B cell (primary cell): ENCODE data around the gene EIF3J. TPM values are rescaled to one million over a fixed set of nuclear protein-coding genes. Genes with fewer than 3 reads are reported as not detected.

ENCODE experiments used
- ATAC-seq: fragments of 200-7000 bp; cut with Tn5 transposase; one replicate; pipeline ENCODE4 v1.10.0; 2021; ENCODE audit warnings: low read depth, mild to moderate bottlenecking, moderate number of reproducible peaks, moderate library complexity
- CTCF ChIA-PET: fragments of 350-600 bp; sonication (Branson Sonifier 250); formaldehyde crosslinking; loops from one replicate; lab custom pipeline; 2021; ENCODE audit warnings: antibody characterized with exemption, inconsistent platforms; lab: Charles Lee
- POLR2A ChIA-PET: fragments of 350-600 bp; sonication (Branson Sonifier 250); formaldehyde crosslinking; loops from one replicate; lab custom pipeline; 2021; ENCODE audit warnings: antibody characterized with exemption; lab: Charles Lee
- DNase-seq: peaks from one replicate; pipeline ENCODE4 v3.0.0; 2013
- H2AFZ ChIP-seq: 2 replicates; pipeline ENCODE4 v1.6.1; 2012; ENCODE audit warnings: mild to moderate bottlenecking, low read depth, low read length; ENCODE audit not compliant: insufficient read depth, poor library complexity, severe bottlenecking
- H3K27ac ChIP-seq, 2 donors: 1 replicate in 1 of 2; 2 replicates in 1 of 2; pipeline ENCODE4 v1.5.1; 2012 to 2013; ENCODE audit warnings: low read length in 2 of 2, mild to moderate bottlenecking in 2 of 2, moderate library complexity in 1 of 2
- H3K27me3 ChIP-seq, 4 experiments: fragments of 200-600 bp in 1 of 4; sonication (generic) in 1 of 4; replicated peaks in 1 of 4; 1 replicate in 2 of 4; 2 replicates in 2 of 4; pipeline versions ENCODE4 v1.6.1 to v1.7.0; 2013 to 2016; ENCODE audit warnings: low read length in 3 of 4, mild to moderate bottlenecking in 2 of 4, mixed read lengths in 1 of 4, moderate library complexity in 1 of 4; ENCODE audit not compliant: insufficient read depth in 4 of 4, control insufficient read depth in 3 of 4; ENCODE audit errors: control extremely low read depth in 1 of 4
- H3K36me3 ChIP-seq, 2 experiments: replicated peaks in 1 of 2; 1 replicate in 1 of 2; 2 replicates in 1 of 2; pipeline versions ENCODE4 v1.6.1 to v1.7.1; 2013; ENCODE audit warnings: low read length in 1 of 2; ENCODE audit not compliant: insufficient read depth in 2 of 2, control insufficient read depth in 1 of 2; ENCODE audit errors: control extremely low read depth in 1 of 2, extremely low read depth in 1 of 2
- H3K4me1 ChIP-seq, 2 donors: fragments of 200-600 bp in 1 of 2; sonication (generic) in 1 of 2; 1 replicate in 1 of 2; 2 replicates in 1 of 2; pipeline versions ENCODE4 v1.5.1 to v1.6.1; 2013 to 2017; ENCODE audit warnings: low read length in 2 of 2; ENCODE audit not compliant: control insufficient read depth in 2 of 2, insufficient read depth in 2 of 2
- H3K4me2 ChIP-seq: replicated peaks from 2 replicates; pipeline ENCODE3; 2012; ENCODE audit warnings: mild to moderate bottlenecking, low read depth, low read length; ENCODE audit not compliant: poor library complexity, severe bottlenecking
- H3K4me3 ChIP-seq, 5 experiments: fragments of 200-600 bp in 1 of 5; sonication (generic) in 1 of 5; 1 replicate in 3 of 5; 2 replicates in 2 of 5; pipeline versions ENCODE4 v1.5.1 to v1.7.0; 2011 to 2016; ENCODE audit warnings: low read length in 4 of 5, mild to moderate bottlenecking in 4 of 5, low read depth in 2 of 5, control low read depth in 1 of 5, moderate library complexity in 1 of 5; ENCODE audit not compliant: insufficient read depth in 1 of 5; ENCODE audit errors: control extremely low read depth in 1 of 5, extremely low read depth in 1 of 5
- H3K79me2 ChIP-seq: fragments of 200-600 bp; sonication (generic); one replicate; pipeline ENCODE4 v1.6.0; 2016; ENCODE audit warnings: low read length; ENCODE audit not compliant: control insufficient read depth, insufficient read depth
- H3K9ac ChIP-seq: fragments of 200-600 bp; sonication (generic); 2 replicates; pipeline ENCODE4 v1.6.1; 2017; ENCODE audit warnings: mild to moderate bottlenecking, low read length, moderate library complexity
- H3K9me3 ChIP-seq, 3 donors: one replicate each; pipeline versions ENCODE4 v1.6.1 to v1.7.1; 2013; ENCODE audit warnings: low read length in 2 of 3; ENCODE audit not compliant: control insufficient read depth in 2 of 3, insufficient read depth in 1 of 3; ENCODE audit errors: control extremely low read depth in 1 of 3
- H4K20me1 ChIP-seq: 2 replicates; pipeline ENCODE4 v1.6.0; 2012; ENCODE audit warnings: mild to moderate bottlenecking, low read length; ENCODE audit not compliant: insufficient read depth, control insufficient read depth, poor library complexity, severe bottlenecking
- H3K27ac Mint-ChIP-seq: one replicate; pipeline ENCODE4 v1.8.0; 2021; ENCODE audit warnings: mixed read lengths
- H3K27me3 Mint-ChIP-seq: one replicate; pipeline ENCODE4 v1.8.0; 2021; ENCODE audit warnings: mixed read lengths
- H3K4me1 Mint-ChIP-seq: one replicate; pipeline ENCODE4 v1.8.0; 2021; ENCODE audit warnings: mixed read lengths
- H3K4me3 Mint-ChIP-seq: one replicate; pipeline ENCODE4 v1.8.0; 2021; ENCODE audit warnings: mixed read lengths
- H3K9me3 Mint-ChIP-seq: one replicate; pipeline ENCODE4 v1.8.0; 2022; ENCODE audit warnings: mixed read lengths; ENCODE audit not compliant: insufficient read depth
- CTCF ChIP-seq: fragments of 200-600 bp; IDR thresholded peaks from one replicate; pipeline ENCODE4 v1.8.0; 2022; ENCODE audit warnings: antibody characterized with exemption, mild to moderate bottlenecking
- EZH2 ChIP-seq: IDR thresholded peaks from 2 replicates; pipeline ENCODE4 v1.6.1; 2012; ENCODE audit warnings: borderline replicate concordance, low read depth, mild to moderate bottlenecking, moderate library complexity, low read length; ENCODE audit not compliant: insufficient read depth, poor library complexity, severe bottlenecking
- WGBS: methylation state at CpG from one replicate; pipeline ENCODE4 v1.1.5; 2013; ENCODE audit warnings: missing lambda C conversion rate; ENCODE audit not compliant: insufficient coverage; 5-methylcytosine and 5-hydroxymethylcytosine counted together
- intact Hi-C: fragments of 100-400 bp; cut with micrococcal nuclease; formaldehyde crosslinking; loops from one replicate; pipeline ENCODE4 v1.10.0; 2022
- polyA plus RNA-seq: library from polyadenylated mRNA; depleted of rRNA; stranded (reverse); fragments of >200 nt; gene quantifications from 2 replicates; pipeline ENCODE4 v1.2.3, GENCODE V29; 2012
- total RNA-seq, 2 donors: library from RNA; stranded (reverse); fragments of 120-200 nt in 1 of 2; gene quantifications; 1 replicate in 1 of 2; 2 replicates in 1 of 2; pipeline versions ENCODE4 v1.2.3 to v1.2.4, GENCODE V29; 2013 to 2022

The EIF3J gene
- total and polyA plus RNA-seq, 2 donors (not counting 1 experiment from before 2014, with no cell fraction given), result 16.5 to 66.7 TPM

GRCh38 chr15:44525018-44525417 lies 11.9 kb upstream of the EIF3J start:
- H3K27me3 ChIP-seq, result no peaks in the 10 kb centered on the region
- no peak overlapping the region for H3K9ac ChIP-seq
- no peaks in the 10 kb centered on the region for H3K9me3 ChIP-seq
- no peak overlapping the region for H2AFZ ChIP-seq
- ChIA-PET CTCF (no interaction called here), POLR2A (no interaction called here)
- H3K4me3 ChIP-seq, result no peak overlapping the region
- 100% methylated on average over 1 of the region's 1 CpG for WGBS
- peaks cover 6 to 25% of the 10 kb centered on the region in 2 experiments for H3K36me3 ChIP-seq
- DNase-seq, result no peak
- Mint-ChIP-seq H3K27me3 (no peaks in the 10 kb centered on the region), H3K27ac (no peak overlapping the region), H3K4me1 (no peaks in the 10 kb centered on the region), H3K9me3 (no peaks in the 10 kb centered on the region), H3K4me3 (no peak overlapping the region)
- intact Hi-C loops, result no loop called here
- TF ChIP-seq CTCF, result no peak
- TF ChIP-seq EZH2, result no peak
- H3K27ac ChIP-seq, result no peak overlapping the region
- peaks cover 3% of the 10 kb centered on the region for H3K79me2 ChIP-seq
- no peaks in the 10 kb centered on the region for H3K4me1 ChIP-seq
- no peak overlapping the region for H3K4me2 ChIP-seq
- no peak for ATAC-seq
- no peaks in the 10 kb centered on the region for H4K20me1 ChIP-seq

- no peaks in the 10 kb centered on the region for H3K9me3 ChIP-seq
- DNase-seq (no peak), ATAC-seq (no peak)
- TF ChIP-seq CTCF (no peak), EZH2 (no peak)
- no peak overlapping the region for H3K4me2 ChIP-seq
- H3K9ac ChIP-seq, result no peak overlapping the region
- no peaks in the 10 kb centered on the region for H3K4me1 Mint-ChIP-seq
- H3K79me2 ChIP-seq, result no peaks in the 10 kb centered on the region
- H3K9me3 Mint-ChIP-seq, result no peaks in the 10 kb centered on the region
- no peaks in the 10 kb centered on the region for H3K27me3 ChIP-seq
- WGBS, result no CpG with 5 or more reads among the region's 2 CpGs
- intact Hi-C loops, result no loop called here
- H2AFZ ChIP-seq, result no peak overlapping the region
- peak overlapping the region in 1 of 2 donors; percentile 7 for H3K27ac ChIP-seq
- no peak overlapping the region for H3K4me3 ChIP-seq
- H3K27ac Mint-ChIP-seq, result no peak overlapping the region
- peaks cover 6 to 16% of the 10 kb centered on the region in 2 experiments for H3K36me3 ChIP-seq
- H3K4me1 ChIP-seq, result no peaks in the 10 kb centered on the region
- ChIA-PET CTCF (no interaction called here), POLR2A (no interaction called here)
- H3K4me3 Mint-ChIP-seq, result no peak overlapping the region
- no peaks in the 10 kb centered on the region for H4K20me1 ChIP-seq
- H3K27me3 Mint-ChIP-seq, result no peaks in the 10 kb centered on the region
Measured at GRCh38 chr15:44527241-44527640, 9.7 kb upstream of the EIF3J start.
